Type B pancreatic cell (in vitro differentiated cells): ENCODE data around the gene TEF. TPM values are rescaled to one million over a fixed set of nuclear protein-coding genes. Genes with fewer than 3 reads are reported as not detected.

Experiments
- DNase-seq: peaks from one replicate; pipeline ENCODE4 v3.0.0; 2021; ENCODE audit warnings: mixed read lengths; ENCODE audit not compliant: unreplicated experiment; ENCODE audit errors: extremely low spot score
- H3K27ac Mint-ChIP-seq: 2 replicates; pipeline ENCODE4 v1.8.0; 2021; ENCODE audit warnings: mild to moderate bottlenecking, mixed read lengths
- H3K27me3 Mint-ChIP-seq: 2 replicates; pipeline ENCODE4 v1.8.0; 2021; ENCODE audit warnings: mixed read lengths
- H3K36me3 Mint-ChIP-seq: 2 replicates; pipeline ENCODE4 v1.8.0; 2021; ENCODE audit warnings: mixed read lengths
- H3K4me1 Mint-ChIP-seq: one replicate; pipeline ENCODE4 v1.8.0; 2021; ENCODE audit warnings: mixed read lengths; ENCODE audit not compliant: unreplicated experiment
- H3K4me3 Mint-ChIP-seq: 2 replicates; pipeline ENCODE4 v1.8.0; 2021; ENCODE audit warnings: mild to moderate bottlenecking, mixed read lengths
- H3K9me3 Mint-ChIP-seq: 2 replicates; pipeline ENCODE4 v1.8.0; 2021; ENCODE audit warnings: mixed read lengths
- total RNA-seq: library from RNA; stranded (reverse); gene quantifications from 2 replicates; pipeline ENCODE4 v1.2.1, GENCODE V29; 2021; ENCODE audit warnings: low replicate concordance
- TF ChIP-seq, protein P1 (sequence below): fragments of 200-600 bp; sonication (generic); conservative IDR thresholded peaks from 2 replicates; pipeline ENCODE4 v1.5.0; 2021; ENCODE audit warnings: antibody characterized with exemption, mild to moderate bottlenecking

Gene TEF
- total RNA-seq, 1 donor from 2014 or later, result 10.5 TPM

DNA sequence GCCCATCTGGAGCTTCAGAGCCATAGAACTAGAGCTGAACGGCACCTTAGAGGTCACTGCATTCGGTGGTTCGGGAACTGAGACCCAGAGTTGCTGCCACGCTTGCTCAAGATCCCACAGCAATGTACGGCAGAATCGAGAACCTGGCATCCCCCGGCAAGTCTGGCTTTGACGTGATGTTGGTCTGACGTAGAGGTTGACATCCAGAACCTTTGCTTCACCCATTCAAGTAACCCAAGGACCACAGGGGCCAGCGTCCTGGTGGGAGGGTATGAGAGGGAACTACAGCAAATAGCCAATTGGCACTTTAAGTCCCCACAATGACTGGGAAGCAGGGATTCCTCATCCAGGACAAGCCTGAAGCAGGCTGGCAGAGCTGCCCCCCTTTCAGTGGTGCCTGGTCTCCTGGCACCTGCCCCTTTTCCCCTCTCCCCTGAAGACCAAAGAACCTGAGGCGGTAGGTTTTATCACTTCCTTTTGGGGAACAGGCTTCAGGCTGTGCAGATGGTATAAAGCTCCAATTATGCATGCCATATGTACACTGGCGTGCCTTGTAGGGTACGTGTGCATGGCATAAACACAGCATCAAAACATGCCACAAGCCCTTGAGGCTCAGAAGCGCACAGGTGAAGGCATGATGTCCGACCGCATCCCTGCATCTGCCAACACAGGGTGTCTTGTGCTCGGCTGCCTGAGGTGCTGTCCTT lies 15.3 kb upstream of the TEF start:
- DNase-seq, result no peak
- peaks cover 5% of the 10 kb centered on the region for H3K4me1 Mint-ChIP-seq
- H3K27me3 Mint-ChIP-seq, result no peaks in the 10 kb centered on the region
- TF ChIP-seq, protein P1, sequence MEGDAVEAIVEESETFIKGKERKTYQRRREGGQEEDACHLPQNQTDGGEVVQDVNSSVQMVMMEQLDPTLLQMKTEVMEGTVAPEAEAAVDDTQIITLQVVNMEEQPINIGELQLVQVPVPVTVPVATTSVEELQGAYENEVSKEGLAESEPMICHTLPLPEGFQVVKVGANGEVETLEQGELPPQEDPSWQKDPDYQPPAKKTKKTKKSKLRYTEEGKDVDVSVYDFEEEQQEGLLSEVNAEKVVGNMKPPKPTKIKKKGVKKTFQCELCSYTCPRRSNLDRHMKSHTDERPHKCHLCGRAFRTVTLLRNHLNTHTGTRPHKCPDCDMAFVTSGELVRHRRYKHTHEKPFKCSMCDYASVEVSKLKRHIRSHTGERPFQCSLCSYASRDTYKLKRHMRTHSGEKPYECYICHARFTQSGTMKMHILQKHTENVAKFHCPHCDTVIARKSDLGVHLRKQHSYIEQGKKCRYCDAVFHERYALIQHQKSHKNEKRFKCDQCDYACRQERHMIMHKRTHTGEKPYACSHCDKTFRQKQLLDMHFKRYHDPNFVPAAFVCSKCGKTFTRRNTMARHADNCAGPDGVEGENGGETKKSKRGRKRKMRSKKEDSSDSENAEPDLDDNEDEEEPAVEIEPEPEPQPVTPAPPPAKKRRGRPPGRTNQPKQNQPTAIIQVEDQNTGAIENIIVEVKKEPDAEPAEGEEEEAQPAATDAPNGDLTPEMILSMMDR, result no peak
- no peak overlapping the region for H3K4me3 Mint-ChIP-seq
- H3K9me3 Mint-ChIP-seq, result no peaks in the 10 kb centered on the region
- H3K27ac Mint-ChIP-seq, result no peak overlapping the region
- H3K36me3 Mint-ChIP-seq, result no peaks in the 10 kb centered on the region

DNA sequence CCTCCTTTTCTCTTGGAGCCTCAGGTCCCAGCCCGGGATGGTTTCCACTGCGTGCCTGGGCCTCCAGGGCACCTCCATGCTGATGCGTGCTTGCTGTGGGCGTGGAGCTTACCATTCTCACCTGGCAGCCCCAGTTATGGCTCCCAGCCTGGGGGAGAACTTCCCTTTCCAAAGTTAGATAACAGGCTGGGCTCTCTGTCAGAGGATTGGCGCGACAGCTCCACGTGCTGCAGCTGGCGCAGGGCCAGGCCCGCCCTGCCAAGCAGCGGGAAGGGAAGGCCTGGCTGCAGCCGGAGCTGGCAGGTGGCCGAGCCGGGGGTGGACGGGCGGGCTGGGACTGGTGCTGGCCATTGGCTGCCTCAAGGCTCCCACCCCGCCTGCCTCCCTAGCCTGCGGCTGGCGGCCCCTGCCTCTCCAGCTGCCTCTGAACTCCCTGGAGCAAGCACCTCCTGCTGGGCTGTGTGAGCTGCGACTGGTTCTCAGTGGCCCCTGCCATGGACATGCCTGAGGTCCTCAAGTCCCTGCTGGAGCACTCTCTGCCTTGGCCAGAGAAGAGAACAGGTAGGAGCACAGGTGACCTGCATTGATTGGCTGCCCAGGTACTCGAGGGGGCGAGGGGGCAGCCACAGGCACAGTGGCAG lies 14.6 kb upstream of the TEF start:
- Mint-ChIP-seq H3K36me3 (no peaks in the 10 kb centered on the region), H3K9me3 (no peaks in the 10 kb centered on the region), H3K4me1 (peaks cover 5% of the 10 kb centered on the region), H3K27ac (no peak overlapping the region), H3K27me3 (no peaks in the 10 kb centered on the region), H3K4me3 (no peak overlapping the region)
- TF ChIP-seq, protein P1, result no peak
- peak; percentile 87 for DNase-seq

DNA sequence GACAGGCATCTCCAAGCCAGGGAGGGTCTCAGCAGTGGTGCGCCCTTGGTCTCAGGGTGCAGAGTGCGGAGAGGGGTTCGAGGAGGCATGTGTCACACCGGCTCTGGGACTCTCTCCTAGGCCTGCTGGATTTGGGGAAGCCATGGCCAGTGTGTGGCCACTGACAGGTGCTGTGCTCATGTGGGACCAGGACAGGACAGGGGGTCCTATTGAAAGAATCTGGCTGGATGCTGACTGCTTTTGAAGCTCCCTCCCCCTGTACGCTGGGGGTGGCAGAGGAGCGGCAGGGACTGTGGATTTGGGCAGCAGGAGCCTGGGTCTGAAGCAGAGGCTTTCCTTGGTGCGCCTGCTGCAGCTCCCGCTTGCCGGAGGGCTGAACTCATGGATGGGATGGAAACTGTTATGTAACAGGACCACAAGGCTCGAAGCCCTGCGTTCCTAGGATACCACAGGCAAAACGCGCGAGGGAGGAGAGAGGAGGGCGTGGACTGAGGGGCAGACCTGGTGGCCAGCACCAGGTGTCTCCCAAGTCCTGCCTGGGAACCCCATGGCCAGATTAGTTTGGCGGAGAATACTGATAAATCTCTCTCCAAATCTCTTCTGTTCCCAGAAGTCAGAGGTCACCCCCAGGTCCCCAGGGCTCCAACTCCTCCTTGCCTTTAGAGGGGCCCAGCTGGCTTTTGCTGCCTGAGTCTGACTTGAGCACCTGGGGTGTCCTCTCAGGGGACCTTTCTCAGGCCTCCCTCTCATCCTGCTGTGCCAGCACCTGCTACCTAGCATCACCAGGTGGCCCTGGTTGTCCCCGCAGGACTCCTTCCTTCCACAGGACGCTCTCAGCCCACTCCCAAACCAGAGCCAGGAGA lies 13.8 kb upstream of the TEF start:
- no peaks in the 10 kb centered on the region for H3K27me3 Mint-ChIP-seq
- no peak overlapping the region for H3K27ac Mint-ChIP-seq
- peaks cover 5% of the 10 kb centered on the region for H3K4me1 Mint-ChIP-seq
- TF ChIP-seq, protein P1, result no peak
- no peak overlapping the region for H3K4me3 Mint-ChIP-seq
- no peaks in the 10 kb centered on the region for H3K9me3 Mint-ChIP-seq
- DNase-seq, result no peak
- no peaks in the 10 kb centered on the region for H3K36me3 Mint-ChIP-seq

DNA sequence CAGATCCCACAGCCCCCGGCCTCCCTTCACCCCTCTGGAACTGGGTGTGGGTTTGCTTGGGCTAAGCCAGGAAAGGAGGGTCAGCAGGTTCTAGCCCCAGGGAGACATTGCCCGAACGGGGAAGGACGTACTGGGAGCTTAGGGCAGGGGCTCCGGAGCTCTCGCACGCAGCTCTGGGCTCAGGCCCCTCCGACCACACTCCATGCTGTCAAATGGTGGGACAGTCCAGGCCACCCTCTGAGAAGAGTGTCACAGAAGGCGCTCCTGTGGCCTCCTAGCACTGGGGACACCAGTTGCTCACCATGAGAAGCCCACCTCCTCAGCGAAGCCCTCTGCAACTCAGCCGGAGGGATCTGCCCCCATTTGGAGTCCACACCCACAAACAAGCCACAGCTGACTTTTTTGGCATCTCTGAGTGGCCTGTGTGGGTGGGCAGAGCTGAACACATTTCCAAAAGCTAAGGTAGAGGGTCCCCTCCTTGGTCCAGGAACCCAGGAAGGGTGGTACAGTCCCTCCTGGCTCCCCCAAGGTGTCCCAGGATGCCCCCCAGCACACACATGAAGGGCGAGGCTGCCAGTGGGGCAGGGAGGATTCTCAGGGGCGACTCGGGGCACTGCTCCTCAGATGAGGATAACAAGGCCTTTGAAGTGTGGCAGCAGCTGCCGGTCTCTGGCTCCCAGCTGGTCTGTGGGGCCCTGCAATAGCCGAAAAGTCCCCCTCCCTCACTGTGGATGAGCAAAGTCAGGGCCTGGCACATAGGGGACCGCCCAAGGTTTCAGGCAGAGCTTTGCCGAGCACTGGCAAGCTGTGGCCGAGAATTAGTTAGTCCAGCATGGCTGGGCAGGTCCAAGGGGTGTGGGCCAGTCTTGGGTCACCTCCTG lies 13.0 kb upstream of the TEF start:
- Mint-ChIP-seq H3K4me1 (peaks cover 5% of the 10 kb centered on the region), H3K9me3 (no peaks in the 10 kb centered on the region), H3K27me3 (no peaks in the 10 kb centered on the region), H3K4me3 (no peak overlapping the region), H3K27ac (no peak overlapping the region), H3K36me3 (no peaks in the 10 kb centered on the region)
- TF ChIP-seq, protein P1, result no peak
- no peak for DNase-seq

DNA sequence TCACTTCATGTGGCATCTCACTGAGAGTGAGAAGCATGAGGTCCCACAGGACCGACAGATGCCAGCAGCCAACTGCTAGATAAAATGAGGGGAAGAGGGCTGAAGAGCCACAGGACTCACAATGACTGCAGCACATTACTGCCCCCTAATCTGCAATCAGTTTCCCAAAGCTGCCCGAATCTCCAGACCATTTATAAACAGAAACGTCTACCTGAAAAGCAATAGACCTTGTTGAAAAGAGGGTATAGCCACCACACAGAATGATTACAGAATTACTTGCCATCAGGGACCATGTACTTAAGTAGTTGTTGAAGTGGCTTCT lies 12.4 kb upstream of the TEF start:
- TF ChIP-seq, protein P1, result no peak
- DNase-seq, result no peak
- Mint-ChIP-seq H3K27ac (no peak overlapping the region), H3K9me3 (no peaks in the 10 kb centered on the region), H3K36me3 (no peaks in the 10 kb centered on the region), H3K4me1 (peaks cover 5% of the 10 kb centered on the region), H3K4me3 (no peak overlapping the region), H3K27me3 (no peaks in the 10 kb centered on the region)
